ENCODE results near the gene EHBP1. TPM values are rescaled to one million over a fixed set of nuclear protein-coding genes. Genes with fewer than 3 reads are reported as not detected.
A peak's percentile ranks its signal among the peaks of the same experiment; 100 is the strongest.

Gene EHBP1
- total RNA-seq, 1 donor from 2014 or later: 46.5 TPM

DNA sequence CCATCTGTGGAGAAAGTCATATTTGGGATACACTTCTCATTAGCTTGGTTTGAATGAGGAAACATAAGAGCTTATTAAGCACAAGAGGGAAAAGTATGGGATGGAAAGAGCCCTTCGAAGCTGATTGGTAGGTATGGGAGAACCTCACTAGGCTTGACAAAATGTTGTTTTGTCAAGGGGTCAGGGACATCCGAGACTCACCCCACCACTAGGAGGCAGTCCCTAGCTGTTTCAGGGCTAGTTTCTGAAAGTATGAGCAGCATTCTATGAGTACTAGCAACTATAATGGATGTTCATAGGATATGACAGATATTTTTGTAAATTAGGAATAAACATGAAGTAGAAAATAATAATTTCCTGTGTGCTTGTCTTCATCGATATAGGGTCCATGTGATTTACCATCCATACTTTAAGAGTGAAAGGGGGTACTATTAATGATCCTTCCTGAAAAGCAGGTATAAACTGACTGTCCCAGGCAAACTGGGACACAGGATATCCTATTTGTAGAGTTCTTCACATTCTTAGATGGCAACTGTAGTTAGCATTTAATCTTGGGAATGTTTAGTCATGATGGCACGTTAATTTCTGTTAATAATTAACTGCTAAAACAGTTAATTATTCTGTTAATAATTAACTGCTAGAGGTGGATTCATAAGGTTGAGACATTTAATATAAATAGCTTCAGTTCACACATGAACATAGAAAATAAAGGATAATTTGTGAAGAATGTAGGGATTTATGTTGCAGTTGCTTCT lies 373.5 kb downstream of the EHBP1 start:
- Mint-ChIP-seq H3K27me3 (ENCODE audit: unreplicated experiment) (peaks cover 65% of the 10 kb centered on the region), H3K9me3 (ENCODE audit: unreplicated experiment) (no peaks in the 10 kb centered on the region), H3K27ac (ENCODE audit: unreplicated experiment) (no peak overlapping the region), H3K4me1 (ENCODE audit: unreplicated experiment) (no peaks in the 10 kb centered on the region), H3K4me3 (ENCODE audit: unreplicated experiment) (no peak overlapping the region), H3K36me3 (ENCODE audit: unreplicated experiment) (no peaks in the 10 kb centered on the region)
- TF ChIP-seq CTCF (IDR thresholded peaks at IDR 0.05): peak; percentile 33
- no peak for DNase-seq (ENCODE audit: extremely low spot score, unreplicated experiment)

GRCh38 chr2:63081404-63081803 lies 375.9 kb downstream of the EHBP1 start:
- Mint-ChIP-seq H3K9me3 (ENCODE audit: unreplicated experiment) (no peaks in the 10 kb centered on the region), H3K4me3 (ENCODE audit: unreplicated experiment) (no peak overlapping the region), H3K4me1 (ENCODE audit: unreplicated experiment) (no peaks in the 10 kb centered on the region), H3K36me3 (ENCODE audit: unreplicated experiment) (no peaks in the 10 kb centered on the region), H3K27ac (ENCODE audit: unreplicated experiment) (no peak overlapping the region), H3K27me3 (ENCODE audit: unreplicated experiment) (peaks cover 69% of the 10 kb centered on the region)
- DNase-seq (ENCODE audit: extremely low spot score, unreplicated experiment): no peak
- no peak for TF ChIP-seq CTCF (IDR thresholded peaks at IDR 0.05)

GRCh38 chr2:63086687-63087086 lies 381.2 kb downstream of the EHBP1 start:
- Mint-ChIP-seq H3K4me3 (ENCODE audit: unreplicated experiment) (no peak overlapping the region), H3K27ac (ENCODE audit: unreplicated experiment) (no peak overlapping the region), H3K4me1 (ENCODE audit: unreplicated experiment) (no peaks in the 10 kb centered on the region), H3K36me3 (ENCODE audit: unreplicated experiment) (no peaks in the 10 kb centered on the region), H3K9me3 (ENCODE audit: unreplicated experiment) (no peaks in the 10 kb centered on the region), H3K27me3 (ENCODE audit: unreplicated experiment) (peaks cover 47% of the 10 kb centered on the region)
- TF ChIP-seq CTCF (IDR thresholded peaks at IDR 0.05): no peak
- no peak for DNase-seq (ENCODE audit: extremely low spot score, unreplicated experiment)

GRCh38 chr2:63092401-63092800 lies 386.9 kb downstream of the EHBP1 start:
- DNase-seq (ENCODE audit: extremely low spot score, unreplicated experiment): no peak
- H3K4me1 Mint-ChIP-seq (ENCODE audit: unreplicated experiment): no peaks in the 10 kb centered on the region
- TF ChIP-seq CTCF (IDR thresholded peaks at IDR 0.05): no peak
- H3K27me3 Mint-ChIP-seq (ENCODE audit: unreplicated experiment): peaks cover 29% of the 10 kb centered on the region
- no peaks in the 10 kb centered on the region for H3K36me3 Mint-ChIP-seq (ENCODE audit: unreplicated experiment)
- no peak overlapping the region for H3K4me3 Mint-ChIP-seq (ENCODE audit: unreplicated experiment)
- H3K9me3 Mint-ChIP-seq (ENCODE audit: unreplicated experiment): no peaks in the 10 kb centered on the region
- H3K27ac Mint-ChIP-seq (ENCODE audit: unreplicated experiment): no peak overlapping the region

GRCh38 chr2:63092857-63093256 lies 387.3 kb downstream of the EHBP1 start:
- Mint-ChIP-seq H3K4me1 (ENCODE audit: unreplicated experiment) (no peaks in the 10 kb centered on the region), H3K9me3 (ENCODE audit: unreplicated experiment) (no peaks in the 10 kb centered on the region), H3K4me3 (ENCODE audit: unreplicated experiment) (no peak overlapping the region), H3K27ac (ENCODE audit: unreplicated experiment) (no peak overlapping the region), H3K36me3 (ENCODE audit: unreplicated experiment) (no peaks in the 10 kb centered on the region), H3K27me3 (ENCODE audit: unreplicated experiment) (peaks cover 29% of the 10 kb centered on the region)
- DNase-seq (ENCODE audit: extremely low spot score, unreplicated experiment): no peak
- no peak for TF ChIP-seq CTCF (IDR thresholded peaks at IDR 0.05)

All from osteocyte (in vitro differentiated cells).